Fibroblast of lung (primary cell): ENCODE results near the gene MCM6. TPM values are rescaled to one million over a fixed set of nuclear protein-coding genes. Genes with fewer than 3 reads are reported as not detected.

ENCODE experiments used
- DNase-seq, 2 donors: peaks; one replicate each; pipeline versions ENCODE4 v3.0.0 to v3.0.0-alpha.2; 2010; ENCODE audit warnings: low read depth in 2 of 2
- H2AFZ ChIP-seq: 2 replicates; pipeline ENCODE4 v1.5.1; 2012; ENCODE audit warnings: low read length, control low read depth, inconsistent platforms
- H3K27ac ChIP-seq: 2 replicates; pipeline ENCODE4 v1.5.1; 2011; ENCODE audit warnings: low read length, control low read depth; ENCODE audit not compliant: insufficient read depth
- H3K27me3 ChIP-seq: 2 replicates; pipeline ENCODE4 v1.5.1; 2011; ENCODE audit warnings: mild to moderate bottlenecking, low read length; ENCODE audit not compliant: control insufficient read depth, insufficient read depth
- H3K36me3 ChIP-seq: 2 replicates; pipeline ENCODE4 v1.5.1; 2011; ENCODE audit warnings: low read length; ENCODE audit not compliant: control insufficient read depth, insufficient read depth
- H3K4me1 ChIP-seq: 2 replicates; pipeline ENCODE4 v1.5.1; 2011; ENCODE audit warnings: low read length; ENCODE audit not compliant: control insufficient read depth, insufficient read depth; ENCODE audit errors: extremely low read depth
- H3K4me2 ChIP-seq: 2 replicates; pipeline ENCODE4 v1.5.1; 2011; ENCODE audit warnings: low read length, control low read depth; ENCODE audit not compliant: insufficient read depth; ENCODE audit errors: extremely low read depth
- H3K4me3 ChIP-seq, 4 experiments: fragments of 200-600 bp in 1 of 4; sonication (generic) in 1 of 4; replicated peaks in 1 of 4; 2 replicates each; pipeline ENCODE4 v1.5.1; 2011 to 2016; ENCODE audit warnings: low read length in 4 of 4, low read depth in 3 of 4, mild to moderate bottlenecking in 3 of 4, control low read depth in 2 of 4, inconsistent platforms in 1 of 4, mixed read lengths in 1 of 4; ENCODE audit not compliant: insufficient read depth in 1 of 4; ENCODE audit errors: control extremely low read depth in 1 of 4
- H3K79me2 ChIP-seq: 2 replicates; pipeline ENCODE4 v1.5.1; 2012; ENCODE audit warnings: mild to moderate bottlenecking, low read length, inconsistent platforms; ENCODE audit not compliant: control insufficient read depth, insufficient read depth
- H3K9ac ChIP-seq: 2 replicates; pipeline ENCODE4 v1.5.1; 2011; ENCODE audit warnings: mild to moderate bottlenecking, low read length, control low read depth; ENCODE audit not compliant: insufficient read depth
- H3K9me3 ChIP-seq: 2 replicates; pipeline ENCODE4 v1.5.1; 2012; ENCODE audit warnings: low read depth, low read length; ENCODE audit not compliant: control insufficient read depth, insufficient read depth
- H4K20me1 ChIP-seq: 2 replicates; pipeline ENCODE4 v1.5.1; 2011; ENCODE audit warnings: low read length; ENCODE audit not compliant: control insufficient read depth, insufficient read depth; ENCODE audit errors: extremely low read depth
- EZH2 ChIP-seq: IDR thresholded peaks from 2 replicates; pipeline ENCODE4 v1.5.1; 2012; ENCODE audit warnings: low read length, control low read depth, mild to moderate bottlenecking; ENCODE audit errors: missing control alignments
- polyA plus RNA-seq, 2 donors: library from polyadenylated mRNA; depleted of rRNA in 1 of 2; stranded (reverse) in 1 of 2; unstranded in 1 of 2; fragments of >200 nt; gene quantifications; 2 replicates each; pipeline ENCODE4 v1.2.1, GENCODE V29; 2011 to 2012; ENCODE audit warnings: missing spikeins in 1 of 2
- total RNA-seq: library from RNA; depleted of rRNA; stranded (reverse); fragments of >200 nt; gene quantifications from 2 replicates; pipeline ENCODE4 v1.2.1, GENCODE V29; 2014
- TF ChIP-seq, protein P1 (sequence below), 2 donors: IDR thresholded peaks in 1 of 2; conservative IDR thresholded peaks in 1 of 2; 1 replicate in 1 of 2; 2 replicates in 1 of 2; pipeline ENCODE4 v1.5.1; 2011 to 2012; ENCODE audit warnings: low read length in 2 of 2, control low read depth in 1 of 2, inconsistent platforms in 1 of 2, low read depth in 1 of 2, mild to moderate bottlenecking in 1 of 2

Gene MCM6
- total and polyA plus RNA-seq, 2 donors (not counting 1 experiment from before 2014, with no cell fraction given): 11.2 to 36.0 TPM

DNA sequence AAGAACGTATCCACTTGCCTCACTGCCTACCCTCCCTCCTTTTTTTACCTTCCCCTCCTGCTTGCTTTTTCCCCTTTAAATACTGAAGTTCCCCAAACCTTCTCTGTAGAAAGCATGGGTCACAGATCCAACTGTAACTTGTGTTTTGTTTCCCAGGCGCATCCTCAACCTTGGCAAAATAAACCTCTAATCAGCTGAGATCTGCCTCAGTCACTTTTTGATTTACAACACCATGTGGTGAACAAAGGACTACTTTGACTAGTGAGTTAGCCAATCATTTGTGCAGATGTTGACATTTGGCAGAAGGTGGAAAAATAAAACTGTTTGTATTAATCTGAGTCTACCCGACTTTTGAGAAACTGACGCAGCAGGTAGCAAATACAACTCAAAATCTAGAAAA, 23.3 kb upstream of the MCM6 start:
- Histone ChIP-seq H4K20me1 (no peaks in the 10 kb centered on the region), H2AFZ (no peak overlapping the region), H3K9me3 (no peaks in the 10 kb centered on the region), H3K4me3 (no peak overlapping the region), H3K9ac (no peak overlapping the region), H3K27ac (no peak overlapping the region), H3K79me2 (no peaks in the 10 kb centered on the region), H3K4me1 (no peaks in the 10 kb centered on the region), H3K36me3 (no peaks in the 10 kb centered on the region), H3K4me2 (no peak overlapping the region), H3K27me3 (no peaks in the 10 kb centered on the region)
- no peak for TF ChIP-seq EZH2
- TF ChIP-seq, protein P1, sequence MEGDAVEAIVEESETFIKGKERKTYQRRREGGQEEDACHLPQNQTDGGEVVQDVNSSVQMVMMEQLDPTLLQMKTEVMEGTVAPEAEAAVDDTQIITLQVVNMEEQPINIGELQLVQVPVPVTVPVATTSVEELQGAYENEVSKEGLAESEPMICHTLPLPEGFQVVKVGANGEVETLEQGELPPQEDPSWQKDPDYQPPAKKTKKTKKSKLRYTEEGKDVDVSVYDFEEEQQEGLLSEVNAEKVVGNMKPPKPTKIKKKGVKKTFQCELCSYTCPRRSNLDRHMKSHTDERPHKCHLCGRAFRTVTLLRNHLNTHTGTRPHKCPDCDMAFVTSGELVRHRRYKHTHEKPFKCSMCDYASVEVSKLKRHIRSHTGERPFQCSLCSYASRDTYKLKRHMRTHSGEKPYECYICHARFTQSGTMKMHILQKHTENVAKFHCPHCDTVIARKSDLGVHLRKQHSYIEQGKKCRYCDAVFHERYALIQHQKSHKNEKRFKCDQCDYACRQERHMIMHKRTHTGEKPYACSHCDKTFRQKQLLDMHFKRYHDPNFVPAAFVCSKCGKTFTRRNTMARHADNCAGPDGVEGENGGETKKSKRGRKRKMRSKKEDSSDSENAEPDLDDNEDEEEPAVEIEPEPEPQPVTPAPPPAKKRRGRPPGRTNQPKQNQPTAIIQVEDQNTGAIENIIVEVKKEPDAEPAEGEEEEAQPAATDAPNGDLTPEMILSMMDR (conservative IDR thresholded peaks at IDR 0.05 in 1 of 2, IDR thresholded peaks at IDR 0.05 in 1 of 2; ENCODE audit: low read depth in 1 of 2, low read length in 2 of 2): no peak
- DNase-seq: no peak

DNA sequence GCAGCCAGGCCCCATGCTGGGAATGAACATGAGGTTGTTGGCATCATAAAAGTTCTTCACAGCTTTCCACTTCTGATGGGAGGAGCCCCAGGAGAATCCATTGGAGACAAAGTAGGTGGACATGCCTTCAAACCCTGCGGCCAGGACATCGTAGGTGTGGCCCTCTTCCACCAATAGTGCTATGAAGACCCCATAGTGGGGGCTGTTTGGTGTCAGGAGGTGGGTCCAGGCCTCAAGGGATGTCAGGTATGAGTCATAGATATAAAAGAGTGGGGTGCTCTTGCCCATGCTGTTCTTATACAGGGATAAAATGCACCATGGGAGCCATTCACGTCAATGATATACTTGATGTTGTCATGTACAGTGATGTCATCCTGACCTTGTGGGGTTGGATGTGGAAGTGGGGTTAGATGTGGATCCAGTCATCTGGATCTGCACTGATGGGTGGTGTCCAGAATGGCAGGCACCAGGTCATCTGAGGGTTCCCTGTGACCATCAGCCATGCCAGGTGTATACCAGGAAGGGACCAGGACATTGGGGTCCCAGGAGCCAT, 22.1 kb upstream of the MCM6 start:
- no peak overlapping the region for H3K4me3 ChIP-seq
- no peaks in the 10 kb centered on the region for H3K9me3 ChIP-seq
- no peaks in the 10 kb centered on the region for H3K27me3 ChIP-seq
- no peak overlapping the region for H2AFZ ChIP-seq
- no peaks in the 10 kb centered on the region for H3K36me3 ChIP-seq
- no peaks in the 10 kb centered on the region for H3K4me1 ChIP-seq
- no peak for DNase-seq
- TF ChIP-seq, protein P1 (conservative IDR thresholded peaks at IDR 0.05 in 1 of 2, IDR thresholded peaks at IDR 0.05 in 1 of 2; ENCODE audit: low read depth in 1 of 2, low read length in 2 of 2): no peak
- TF ChIP-seq EZH2: no peak
- H3K4me2 ChIP-seq: no peak overlapping the region
- H3K27ac ChIP-seq: no peak overlapping the region
- H3K79me2 ChIP-seq: no peaks in the 10 kb centered on the region
- no peaks in the 10 kb centered on the region for H4K20me1 ChIP-seq
- no peak overlapping the region for H3K9ac ChIP-seq

DNA sequence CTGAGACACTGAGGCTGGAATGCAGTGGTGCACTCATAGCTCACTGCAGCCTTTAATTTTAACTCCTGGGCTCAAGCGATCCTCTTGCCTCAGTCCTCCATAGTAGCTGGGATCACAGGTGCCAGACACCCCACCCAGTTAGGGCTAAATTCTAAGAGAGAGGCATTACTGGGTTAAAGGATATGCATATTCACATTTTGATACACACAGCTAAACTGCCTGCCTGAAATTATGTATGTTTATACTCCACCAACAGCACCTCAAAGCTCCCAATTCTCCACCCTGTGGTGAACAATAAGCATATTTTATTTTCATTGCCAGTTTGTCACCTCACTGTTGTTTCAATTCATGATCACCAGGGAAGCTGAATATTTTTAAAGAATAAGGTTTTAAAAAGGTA, 18.7 kb upstream of the MCM6 start:
- no peak overlapping the region for H3K4me3 ChIP-seq
- DNase-seq: no peak

More for the DNA sequence above, 18.7 kb upstream of the MCM6 start:
- no peak overlapping the region for H2AFZ ChIP-seq
- H3K9ac ChIP-seq: no peak overlapping the region
- no peaks in the 10 kb centered on the region for H3K9me3 ChIP-seq
- H3K4me2 ChIP-seq: no peak overlapping the region
- H3K27ac ChIP-seq: no peak overlapping the region
- no peaks in the 10 kb centered on the region for H3K36me3 ChIP-seq
- H3K4me1 ChIP-seq: no peaks in the 10 kb centered on the region
- H3K79me2 ChIP-seq: no peaks in the 10 kb centered on the region
- H3K27me3 ChIP-seq: no peaks in the 10 kb centered on the region
- TF ChIP-seq, protein P1 (conservative IDR thresholded peaks at IDR 0.05 in 1 of 2, IDR thresholded peaks at IDR 0.05 in 1 of 2; ENCODE audit: low read depth in 1 of 2, low read length in 2 of 2): no peak
- TF ChIP-seq EZH2: no peak
- no peaks in the 10 kb centered on the region for H4K20me1 ChIP-seq
